ENCODE data around the gene MTFR1L. TPM values are rescaled to one million over a fixed set of nuclear protein-coding genes. Genes with fewer than 3 reads are reported as not detected.
A peak's percentile ranks its signal among the peaks of the same experiment; 100 is the strongest.

The MTFR1L gene
- total RNA-seq, 1 donor from 2014 or later, result 34.6 TPM

GRCh38 chr1:25796811-25797458, 22.8 kb upstream of the MTFR1L start:
- no peak for TF ChIP-seq CTCF (IDR thresholded peaks at IDR 0.05)
- no peaks in the 10 kb centered on the region for H3K9me3 Mint-ChIP-seq
- POLR2A ChIA-PET, result interaction anchor here (0.5 to 1.5 kb wide), 3 partner anchors 9 to 174 kb away, joined by 3 read pairs; no protein-coding TSS in a partner anchor
- H3K36me3 Mint-ChIP-seq (ENCODE audit: low read depth), result no peaks in the 10 kb centered on the region
- H3K27ac Mint-ChIP-seq, result no peak overlapping the region
- intact Hi-C loops (cut with micrococcal nuclease), result loop anchor here (1.0 to 5.0 kb wide), 2 partner anchors 180 to 294 kb away; partner anchors contain the start of gene MAN1C1
- peak overlapping the region; percentile 4 for H3K4me3 Mint-ChIP-seq
- DNase-seq (peak; percentile 36), ATAC-seq (ENCODE audit: low read depth) (peak; percentile 32)
- CTCF ChIA-PET, result no interaction called here
- no peaks in the 10 kb centered on the region for H3K27me3 Mint-ChIP-seq
- peaks cover 16% of the 10 kb centered on the region for H3K4me1 Mint-ChIP-seq

- TF ChIP-seq CTCF (IDR thresholded peaks at IDR 0.05), result no peak
- no peak for DNase-seq
- H3K27ac Mint-ChIP-seq, result no peak overlapping the region
- CTCF ChIA-PET, result interaction anchor here (0.7 to 1.2 kb wide), 3 partner anchors 12 to 294 kb away, joined by 3 to 7 read pairs (median 3); no protein-coding TSS in a partner anchor
- no peaks in the 10 kb centered on the region for H3K36me3 Mint-ChIP-seq (ENCODE audit: low read depth)
- peaks cover 20% of the 10 kb centered on the region for H3K4me1 Mint-ChIP-seq
- H3K27me3 Mint-ChIP-seq, result no peaks in the 10 kb centered on the region
- no peak for ATAC-seq (ENCODE audit: low read depth)
- H3K9me3 Mint-ChIP-seq, result no peaks in the 10 kb centered on the region
- no peak overlapping the region for H3K4me3 Mint-ChIP-seq
- intact Hi-C loops (cut with micrococcal nuclease), result loop anchor here (1.0 to 5.0 kb wide), 3 partner anchors 21 to 295 kb away; partner anchors contain the start of genes MAN1C1 and MTFR1L
- POLR2A ChIA-PET, result interaction anchor here (0.8 to 1.5 kb wide), 2 partner anchors 12 to 366 kb away, joined by 3 to 4 read pairs; no protein-coding TSS in a partner anchor
Observed at GRCh38 chr1:25797939-25798338, 21.8 kb upstream of the MTFR1L start.

GRCh38 chr1:25798666-25799351, 20.9 kb upstream of the MTFR1L start:
- Mint-ChIP-seq H3K4me1 (peaks cover 22% of the 10 kb centered on the region), H3K4me3 (peak overlapping the region; percentile 78), H3K9me3 (no peaks in the 10 kb centered on the region), H3K27ac (no peak overlapping the region), H3K36me3 (ENCODE audit: low read depth) (no peaks in the 10 kb centered on the region), H3K27me3 (no peaks in the 10 kb centered on the region)
- DNase-seq (no peak), ATAC-seq (ENCODE audit: low read depth) (no peak)
- ChIA-PET CTCF (interaction anchor here (1.1 to 1.2 kb wide), 2 partner anchors 11 to 190 kb away, joined by 3 to 7 read pairs; no protein-coding TSS in a partner anchor), POLR2A (interaction anchor here (0.8 to 1.5 kb wide), 2 partner anchors 11 to 367 kb away, joined by 3 to 4 read pairs; no protein-coding TSS in a partner anchor)
- intact Hi-C loops (cut with micrococcal nuclease), result loop anchor here (2.0 to 5.0 kb wide), 2 partner anchors 20 to 182 kb away; partner anchors contain the start of genes MAN1C1 and MTFR1L
- no peak for TF ChIP-seq CTCF (IDR thresholded peaks at IDR 0.05)

GRCh38 chr1:25799352-25799934, 20.3 kb upstream of the MTFR1L start:
- ChIA-PET POLR2A (interaction anchor here (1.1 to 1.8 kb wide), 2 partner anchors 20 to 250 kb away, joined by 3 to 12 read pairs; partner anchors contain the start of gene MTFR1L), CTCF (no interaction called here)
- Mint-ChIP-seq H3K27me3 (no peaks in the 10 kb centered on the region), H3K4me1 (peaks cover 22% of the 10 kb centered on the region), H3K4me3 (peak overlapping the region; percentile 78), H3K27ac (peak overlapping the region; percentile 46), H3K36me3 (ENCODE audit: low read depth) (no peaks in the 10 kb centered on the region), H3K9me3 (no peaks in the 10 kb centered on the region)
- intact Hi-C loops (cut with micrococcal nuclease), result loop anchor here (2.0 to 5.0 kb wide), 2 partner anchors 19 to 182 kb away; partner anchors contain the start of genes MAN1C1 and MTFR1L
- ATAC-seq (ENCODE audit: low read depth) (no peak), DNase-seq (no peak)
- no peak for TF ChIP-seq CTCF (IDR thresholded peaks at IDR 0.05)
